ENCODE results near the gene LCAT. TPM values are rescaled to one million over a fixed set of nuclear protein-coding genes. Genes with fewer than 3 reads are reported as not detected.

LCAT gene
- total and polyA plus RNA-seq, 2 experiments from 2014 or later = 5.3 to 15.9 TPM

- TF ChIP-seq EZH2phosphoT487 (IDR thresholded peaks at IDR 0.05; ENCODE audit: insufficient read depth, low read depth) (no peak), EZH2 (IDR thresholded peaks at IDR 0.05; ENCODE audit: insufficient read depth, poor library complexity, severe bottlenecking) (no peak)
- Histone ChIP-seq H4K20me1 (ENCODE audit: insufficient read depth) (no peaks in the 10 kb centered on the region), H3K9ac (peak overlapping the region; percentile 92), H3K27me3 (replicated peaks; ENCODE audit: insufficient read depth) (no peaks in the 10 kb centered on the region), H3K4me2 (ENCODE audit: unreplicated experiment) (peak overlapping the region; percentile 91), H3K4me1 (ENCODE audit: insufficient read depth) (peaks cover 15% of the 10 kb centered on the region), H3K27ac (peak overlapping the region; percentile 79), H3K9me3 (ENCODE audit: low read depth) (no peaks in the 10 kb centered on the region), H3K79me2 (ENCODE audit: insufficient read depth) (0 out of 2 replicates have a peak, but pooled peaks cover 3% of the 10 kb centered on the region), H3F3A (ENCODE audit: insufficient read depth) (peaks cover 29% of the 10 kb centered on the region), H3K4me3 (peak overlapping the region; percentile 92), H3K36me3 (ENCODE audit: low read depth) (peaks cover 9% of the 10 kb centered on the region; the same call in 1 of the 2 replicates), H2AFZ (peak overlapping the region; percentile 69), H3K9me2 (ENCODE audit: insufficient read depth) (no peaks in the 10 kb centered on the region)
- DNase-seq = peak; percentile 91
- WGBS, 2 experiments (ENCODE audit: low coverage in 1 of 2, low lambda C conversion rate in 2 of 2, missing lambda C conversion rate in 2 of 2) = 52 to 54% methylated on average over 6 of the region's 6 CpGs
- in situ Hi-C loops (cut with MboI) = no loop called here
These were observed 6.9 kb downstream of the LCAT start for GRCh38 chr16:67936880-67937605.

GRCh38 chr16:67936124-67936879 lies 7.6 kb downstream of the LCAT start, which contains the start of gene PSMB10:
Gene PSMB10 (minus strand): TSS chr16:67936850. CDS start chr16:67936749, 101 bp downstream.
- Histone ChIP-seq H3K27ac (peak within 1 kb of the TSS; percentile 79), H3K27me3 (replicated peaks; ENCODE audit: insufficient read depth) (no peaks in the 10 kb centered on the region), H3K9me3 (ENCODE audit: low read depth) (no peaks in the 10 kb centered on the region), H3F3A (ENCODE audit: insufficient read depth) (peaks cover 24% of the 10 kb centered on the region), H3K4me2 (ENCODE audit: unreplicated experiment) (peak within 1 kb of the TSS; percentile 91), H3K9me2 (ENCODE audit: insufficient read depth) (no peaks in the 10 kb centered on the region), H3K4me3 (peak within 1 kb of the TSS; percentile 92), H3K9ac (peak within 1 kb of the TSS; percentile 92), H2AFZ (peak within 1 kb of the TSS; percentile 69), H3K36me3 (ENCODE audit: low read depth) (peaks cover 3% of the 10 kb centered on the region; the same call in 1 of the 2 replicates), H3K79me2 (ENCODE audit: insufficient read depth) (0 out of 2 replicates have a peak, but pooled peaks cover 3% of the 10 kb centered on the region), H3K4me1 (ENCODE audit: insufficient read depth) (peaks cover 15% of the 10 kb centered on the region), H4K20me1 (ENCODE audit: insufficient read depth) (no peaks in the 10 kb centered on the region)
- no peak for TF ChIP-seq EZH2 (IDR thresholded peaks at IDR 0.05; ENCODE audit: insufficient read depth, poor library complexity, severe bottlenecking)
- TF ChIP-seq EZH2phosphoT487 (IDR thresholded peaks at IDR 0.05; ENCODE audit: insufficient read depth, low read depth) = no peak
- peak; percentile 59 for DNase-seq
- in situ Hi-C loops (cut with MboI) = no loop called here
- WGBS, 2 experiments (ENCODE audit: low coverage in 1 of 2, low lambda C conversion rate in 2 of 2, missing lambda C conversion rate in 2 of 2) = 1% methylated on average over 48 to 53 of the region's 54 CpGs

GRCh38 chr16:67935402-67936123 lies 8.4 kb downstream of the LCAT start:
- DNase-seq = peak; percentile 96
- no peak for TF ChIP-seq EZH2 (IDR thresholded peaks at IDR 0.05; ENCODE audit: insufficient read depth, poor library complexity, severe bottlenecking)
- no peak for TF ChIP-seq EZH2phosphoT487 (IDR thresholded peaks at IDR 0.05; ENCODE audit: insufficient read depth, low read depth)
- no peaks in the 10 kb centered on the region for H3K27me3 ChIP-seq (replicated peaks; ENCODE audit: insufficient read depth)

GRCh38 chr16:67935101-67935401 lies 8.9 kb downstream of the LCAT start:
- H3K27me3 ChIP-seq (replicated peaks; ENCODE audit: insufficient read depth) = no peaks in the 10 kb centered on the region
- no peak for TF ChIP-seq EZH2 (IDR thresholded peaks at IDR 0.05; ENCODE audit: insufficient read depth, poor library complexity, severe bottlenecking)
- no peak for TF ChIP-seq EZH2phosphoT487 (IDR thresholded peaks at IDR 0.05; ENCODE audit: insufficient read depth, low read depth)
- peak overlapping the region; percentile 34 for H2AFZ ChIP-seq
- H3K9me3 ChIP-seq (ENCODE audit: low read depth) = no peaks in the 10 kb centered on the region
- peak overlapping the region; percentile 92 for H3K4me3 ChIP-seq
- no peaks in the 10 kb centered on the region for H4K20me1 ChIP-seq (ENCODE audit: insufficient read depth)
- in situ Hi-C loops (cut with MboI) = no loop called here
- peak overlapping the region; percentile 92 for H3K9ac ChIP-seq
- peak; percentile 36 for DNase-seq
- 0 out of 2 replicates have a peak, but pooled peaks cover 3% of the 10 kb centered on the region for H3K79me2 ChIP-seq (ENCODE audit: insufficient read depth)
- no peaks in the 10 kb centered on the region for H3K9me2 ChIP-seq (ENCODE audit: insufficient read depth)
- peak overlapping the region; percentile 91 for H3K4me2 ChIP-seq (ENCODE audit: unreplicated experiment)
- no peaks in the 10 kb centered on the region for H3K36me3 ChIP-seq (ENCODE audit: low read depth)
- 33% methylated on average over 12 to 13 of the region's 13 CpGs for WGBS, 2 experiments (ENCODE audit: low coverage in 1 of 2, low lambda C conversion rate in 2 of 2, missing lambda C conversion rate in 2 of 2)
- peak overlapping the region; percentile 79; the same call in 1 of the 2 replicates for H3K27ac ChIP-seq
- peaks cover 15% of the 10 kb centered on the region for H3F3A ChIP-seq (ENCODE audit: insufficient read depth)
- H3K4me1 ChIP-seq (ENCODE audit: insufficient read depth) = peaks cover 15% of the 10 kb centered on the region

More at GRCh38 chr16:67935402-67936123, 8.4 kb downstream of the LCAT start:
- Histone ChIP-seq H4K20me1 (ENCODE audit: insufficient read depth) (no peaks in the 10 kb centered on the region), H3K4me3 (peak overlapping the region; percentile 92), H3K36me3 (ENCODE audit: low read depth) (no peaks in the 10 kb centered on the region; the same call in 1 of the 2 replicates), H3K9me2 (ENCODE audit: insufficient read depth) (no peaks in the 10 kb centered on the region), H3K9me3 (ENCODE audit: low read depth) (no peaks in the 10 kb centered on the region), H3F3A (ENCODE audit: insufficient read depth) (peaks cover 18% of the 10 kb centered on the region), H3K27ac (peak overlapping the region; percentile 79), H3K4me1 (ENCODE audit: insufficient read depth) (peaks cover 15% of the 10 kb centered on the region), H2AFZ (peak overlapping the region; percentile 69), H3K79me2 (ENCODE audit: insufficient read depth) (0 out of 2 replicates have a peak, but pooled peaks cover 3% of the 10 kb centered on the region), H3K9ac (peak overlapping the region; percentile 92), H3K4me2 (ENCODE audit: unreplicated experiment) (peak overlapping the region; percentile 91)
- 2 to 4% methylated on average over 55 of the region's 55 CpGs for WGBS, 2 experiments (ENCODE audit: low coverage in 1 of 2, low lambda C conversion rate in 2 of 2, missing lambda C conversion rate in 2 of 2)
- in situ Hi-C loops (cut with MboI) = no loop called here
